Measurements from ENCODE around the gene TNFSF8.

The TNFSF8 gene

DNA sequence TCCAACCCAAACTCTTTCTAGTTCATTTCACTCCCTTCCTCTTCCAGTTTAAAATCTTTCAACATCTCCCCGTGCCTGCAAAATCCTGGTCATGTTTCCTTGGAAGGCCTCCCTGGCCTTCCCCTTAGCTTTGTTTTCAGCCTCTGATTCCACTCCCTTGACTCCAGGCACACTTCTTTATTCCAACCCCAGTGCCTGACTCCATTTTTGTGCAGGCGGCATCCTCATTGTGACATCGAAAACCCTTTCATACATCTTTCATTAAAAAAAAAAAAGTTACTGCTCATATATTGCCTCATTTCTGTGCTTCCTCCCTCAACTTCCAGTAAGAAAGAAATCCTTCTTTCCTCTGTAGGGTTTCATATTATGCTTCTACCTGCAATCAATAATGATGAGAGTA, 7.1 kb upstream of the TNFSF8 start:
- DNase-seq (ENCODE audit: extremely low read depth in 1 of 2, low read depth in 1 of 2), result no peak

DNA sequence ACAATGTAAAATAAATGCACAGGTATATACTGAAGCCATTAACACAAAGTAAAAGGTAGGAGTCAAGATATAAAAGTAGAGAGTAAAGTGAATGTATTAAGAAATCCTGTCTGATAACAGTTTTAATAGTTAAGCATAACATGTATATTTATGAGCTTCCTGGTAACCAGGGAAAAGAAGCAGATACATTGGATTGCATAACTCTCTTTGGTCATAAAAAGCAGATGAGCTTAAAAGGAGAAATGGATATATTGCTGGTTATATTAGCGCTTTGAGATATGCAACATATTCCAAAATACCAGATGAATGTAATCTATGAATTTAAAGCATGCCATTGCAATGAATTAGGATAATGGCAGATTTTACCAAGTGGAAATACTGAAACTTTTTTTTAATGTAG, 6.2 kb upstream of the TNFSF8 start:
- no peak for DNase-seq (ENCODE audit: extremely low read depth in 1 of 2, low read depth in 1 of 2)

DNA sequence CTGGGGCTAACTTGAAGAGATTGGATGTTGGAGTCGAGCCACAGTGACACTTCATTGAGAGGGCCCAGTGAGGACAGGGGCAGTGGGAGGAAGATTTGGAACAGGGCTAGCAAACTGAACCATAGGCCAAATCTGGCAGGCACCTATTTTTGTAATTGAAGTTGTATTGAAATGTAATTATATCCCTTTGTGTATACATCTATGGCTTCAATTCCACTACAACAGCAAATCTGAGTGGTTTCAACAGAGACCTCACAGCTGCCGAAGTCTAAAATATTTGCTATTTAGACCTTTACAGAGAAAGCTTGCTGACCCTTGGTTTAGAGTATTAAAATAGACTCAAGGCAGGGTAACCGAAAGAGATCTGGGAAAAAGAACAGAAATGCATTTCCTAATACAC, 4.7 kb upstream of the TNFSF8 start:
- no peak for DNase-seq (ENCODE audit: extremely low read depth in 1 of 2, low read depth in 1 of 2)

DNA sequence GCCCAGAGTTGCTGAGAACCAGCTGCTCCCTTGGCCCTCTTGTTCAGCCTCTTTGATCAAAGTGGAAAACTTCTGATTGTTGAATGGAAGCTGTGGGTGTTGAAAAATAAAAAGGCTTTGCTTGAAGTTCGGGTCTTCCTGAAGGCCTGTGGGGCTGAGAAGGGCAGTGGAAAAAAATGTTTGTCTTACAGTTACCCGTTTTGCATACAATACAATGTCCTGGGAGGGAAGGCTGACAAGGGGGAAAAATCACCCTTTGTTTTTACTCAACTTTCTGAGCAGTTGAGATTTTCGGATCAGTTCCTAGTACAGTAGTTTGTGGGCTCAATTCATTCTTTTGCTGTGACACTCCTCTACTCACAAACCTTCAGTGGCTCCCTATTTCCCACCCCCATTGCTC, 2.1 kb upstream of the TNFSF8 start:
- no peak for DNase-seq (ENCODE audit: extremely low read depth in 1 of 2, low read depth in 1 of 2)

DNA sequence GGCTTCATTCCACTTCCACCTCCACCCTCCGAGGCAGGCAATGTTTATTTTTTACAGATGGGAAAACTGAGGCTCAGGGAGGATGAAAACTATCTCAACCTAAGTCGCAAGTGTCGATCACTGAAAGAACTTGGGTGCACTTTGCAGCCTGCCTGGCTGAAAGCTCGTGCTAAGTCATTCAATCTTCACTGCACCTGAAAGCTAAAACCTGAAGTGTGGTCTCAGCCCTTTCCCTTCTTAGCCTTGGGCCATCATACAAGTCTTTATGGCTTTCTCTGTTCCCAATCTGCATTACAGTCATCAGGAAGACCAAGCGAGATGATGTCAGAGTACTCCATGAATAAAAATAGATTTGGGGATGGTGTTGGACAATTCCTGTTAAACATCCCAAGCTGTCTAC, 1.0 kb upstream of the TNFSF8 start:
- DNase-seq (ENCODE audit: extremely low read depth in 1 of 2, low read depth in 1 of 2), result no peak

DNA sequence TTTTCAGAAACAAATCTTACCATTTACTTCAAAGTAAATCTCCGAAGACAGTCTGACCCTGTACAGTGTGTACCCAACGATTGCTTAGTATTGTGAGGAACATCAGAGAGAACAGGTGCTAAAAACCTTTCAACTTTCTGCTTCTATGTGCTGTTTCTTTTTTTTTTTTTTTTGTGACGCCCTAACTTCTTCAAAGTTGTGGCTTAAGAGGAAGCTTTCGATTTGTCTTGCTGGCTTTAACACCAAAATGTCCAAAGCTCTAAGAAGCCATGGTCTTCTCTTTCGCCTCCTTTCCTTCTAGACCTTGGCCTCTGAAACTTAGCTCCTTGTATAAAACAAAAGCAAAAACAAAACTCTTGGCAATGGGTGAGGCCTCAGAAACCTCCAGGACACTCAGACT, 1.2 kb downstream of the TNFSF8 start:
- DNase-seq (ENCODE audit: extremely low read depth in 1 of 2, low read depth in 1 of 2), result no peak

DNA sequence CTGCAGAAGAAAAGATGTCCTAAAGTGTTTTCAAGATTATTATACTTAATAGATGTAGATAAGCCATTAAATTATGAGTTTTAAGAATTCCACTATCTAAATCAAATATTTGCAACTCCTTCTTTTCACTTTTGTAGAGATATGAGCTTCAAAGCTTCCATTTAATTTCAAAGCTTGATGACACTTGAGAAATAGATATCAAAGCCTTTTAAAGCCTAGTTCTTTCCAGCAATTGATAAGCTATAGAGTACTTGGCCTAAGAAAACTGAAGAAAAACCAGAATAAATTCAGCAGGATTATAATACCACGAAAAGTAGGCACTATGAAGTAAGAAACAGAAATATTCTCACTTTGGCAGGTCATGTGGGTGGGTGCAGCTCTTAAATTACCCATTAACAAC, 1.7 kb downstream of the TNFSF8 start:
- no peak for DNase-seq (ENCODE audit: extremely low read depth in 1 of 2, low read depth in 1 of 2)

DNA sequence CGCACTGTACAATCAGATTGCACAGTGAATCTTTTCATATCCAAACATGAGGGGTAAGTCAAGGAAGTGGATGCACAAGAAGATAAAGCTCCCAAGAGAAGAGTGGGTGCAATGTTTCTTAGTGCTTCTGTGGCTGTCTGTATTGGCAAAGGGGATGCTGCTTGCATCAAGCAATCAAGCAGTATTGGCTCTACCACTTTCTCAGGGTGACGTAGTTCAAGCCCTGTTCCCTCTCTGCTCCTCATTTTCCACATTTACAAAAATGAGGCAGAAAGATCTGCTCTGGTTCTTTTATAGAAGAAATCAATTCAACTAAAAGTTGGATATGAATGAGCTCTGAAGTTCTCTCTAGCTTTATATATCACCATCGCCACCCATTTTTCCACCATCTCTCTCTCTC, 2.3 kb downstream of the TNFSF8 start:
- no peak for DNase-seq (ENCODE audit: extremely low read depth in 1 of 2, low read depth in 1 of 2)

DNA sequence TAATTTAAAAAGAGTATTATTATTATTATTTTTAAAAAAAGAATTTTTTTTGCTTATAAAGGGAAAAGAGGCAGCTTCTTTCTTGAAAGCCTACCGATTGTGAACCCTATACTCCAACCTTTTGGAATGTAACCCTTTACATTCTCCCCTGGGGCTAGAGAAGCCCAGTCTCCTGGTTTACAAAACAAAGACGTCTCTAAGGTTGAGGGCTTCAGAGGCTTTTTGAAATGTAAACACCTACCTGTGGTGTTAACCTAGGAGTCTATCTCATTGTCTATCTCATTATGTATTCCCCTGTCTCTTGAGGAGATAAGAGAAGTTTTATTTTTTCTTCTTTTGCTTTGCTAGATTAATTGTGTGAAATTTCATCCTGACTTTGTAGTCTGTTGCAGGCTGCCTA, 4.7 kb downstream of the TNFSF8 start:
- DNase-seq (ENCODE audit: extremely low read depth in 1 of 2, low read depth in 1 of 2), result no peak

DNA sequence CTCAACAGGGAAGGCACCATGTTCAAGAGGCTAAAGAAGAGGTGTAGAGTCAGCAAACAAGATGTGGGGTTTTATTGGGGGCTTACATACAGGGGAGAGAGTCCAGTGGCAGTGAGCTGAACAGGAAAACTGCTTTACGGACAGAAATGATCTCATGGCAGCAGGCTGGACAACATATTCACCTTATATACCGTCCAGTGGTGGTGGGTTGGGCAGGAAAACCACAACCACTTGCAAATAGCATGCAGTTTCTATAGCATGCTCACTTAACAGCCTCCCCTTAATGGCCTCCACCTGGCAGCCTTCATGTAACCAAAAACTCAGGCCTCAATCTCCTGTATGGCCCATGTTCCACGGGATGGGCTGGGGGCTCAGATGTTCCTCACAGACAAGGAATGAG, 5.4 kb downstream of the TNFSF8 start:
- DNase-seq (ENCODE audit: extremely low read depth in 1 of 2, low read depth in 1 of 2), result no peak

DNA sequence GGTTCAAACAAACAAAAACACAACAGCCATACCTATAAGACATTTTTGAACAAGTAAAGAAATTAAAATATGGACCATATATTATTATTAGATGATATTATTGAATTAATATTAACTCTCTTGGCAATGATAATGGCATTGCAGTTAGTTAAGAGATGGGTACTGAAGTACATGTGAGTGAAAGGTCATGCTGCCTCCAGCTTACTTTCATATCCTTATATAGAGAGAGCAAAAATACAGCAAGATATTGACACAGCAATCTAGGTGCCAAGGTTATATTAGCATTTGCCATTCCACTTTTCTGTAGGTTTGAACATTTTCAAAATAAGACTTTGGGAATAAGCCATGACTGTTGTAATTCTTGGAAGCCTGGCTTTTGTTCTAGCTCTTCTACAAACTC, 6.1 kb downstream of the TNFSF8 start:
- no peak for DNase-seq (ENCODE audit: extremely low read depth in 1 of 2, low read depth in 1 of 2)

DNA sequence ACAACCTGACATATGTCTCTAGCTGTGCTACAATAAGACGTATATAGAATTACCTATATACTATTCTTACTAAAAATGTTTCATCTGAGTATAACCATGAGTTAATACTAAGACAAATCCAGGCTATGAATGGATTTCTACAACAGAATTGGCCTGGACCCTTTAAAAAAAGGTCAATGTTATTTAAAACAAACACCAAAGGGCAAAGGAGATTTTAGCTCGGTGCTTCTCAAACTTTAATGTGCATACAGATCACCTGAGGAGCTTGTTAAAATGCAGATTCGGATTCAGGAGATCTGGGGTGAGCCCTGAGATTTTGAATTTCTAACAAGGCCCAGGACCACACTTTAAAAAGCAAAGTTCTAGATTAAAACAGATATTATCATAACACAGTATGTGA, 6.5 kb downstream of the TNFSF8 start:
- DNase-seq (ENCODE audit: extremely low read depth in 1 of 2, low read depth in 1 of 2), result no peak

DNA sequence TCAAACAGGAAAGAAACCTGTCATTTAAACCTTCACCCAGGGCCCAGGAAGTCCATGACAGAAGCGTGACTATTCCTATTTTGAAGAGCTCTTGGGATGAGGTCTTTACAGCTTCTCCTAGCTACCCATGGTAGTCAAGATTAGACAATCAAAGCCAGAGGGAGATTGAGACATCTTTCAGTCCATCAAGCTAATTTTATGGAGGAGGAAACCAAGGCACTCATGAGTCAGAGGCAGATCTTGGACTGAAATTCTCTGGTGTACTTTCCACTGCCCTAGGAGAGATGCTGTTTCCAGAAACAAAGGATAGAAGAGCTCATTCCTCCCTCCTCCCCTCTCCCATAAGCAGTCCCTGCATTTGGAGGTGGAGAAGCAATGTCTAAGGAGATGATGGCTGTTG, 9.2 kb downstream of the TNFSF8 start:
- DNase-seq (ENCODE audit: extremely low read depth in 1 of 2, low read depth in 1 of 2), result no peak

DNA sequence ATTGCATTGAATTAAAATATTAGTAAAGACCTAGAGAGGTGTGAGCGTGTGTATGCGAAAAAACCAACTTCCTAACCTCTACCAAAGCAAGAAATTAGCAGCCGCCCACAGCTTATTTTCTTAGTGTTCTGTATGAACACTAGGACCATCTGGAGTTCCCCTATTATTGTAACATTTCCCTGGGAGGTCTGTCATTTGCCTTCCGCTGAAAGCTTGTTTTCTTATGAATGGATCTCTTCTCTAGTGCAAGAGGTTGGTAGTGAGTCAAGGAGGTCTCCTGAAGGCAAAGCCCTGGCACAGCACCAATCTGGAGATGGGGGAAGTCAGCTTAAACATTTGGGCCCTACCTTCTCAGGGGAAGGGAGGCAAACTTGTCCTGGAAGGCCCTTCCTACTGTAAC, 10.8 kb downstream of the TNFSF8 start:
- no peak for DNase-seq (ENCODE audit: extremely low read depth in 1 of 2, low read depth in 1 of 2)

DNA sequence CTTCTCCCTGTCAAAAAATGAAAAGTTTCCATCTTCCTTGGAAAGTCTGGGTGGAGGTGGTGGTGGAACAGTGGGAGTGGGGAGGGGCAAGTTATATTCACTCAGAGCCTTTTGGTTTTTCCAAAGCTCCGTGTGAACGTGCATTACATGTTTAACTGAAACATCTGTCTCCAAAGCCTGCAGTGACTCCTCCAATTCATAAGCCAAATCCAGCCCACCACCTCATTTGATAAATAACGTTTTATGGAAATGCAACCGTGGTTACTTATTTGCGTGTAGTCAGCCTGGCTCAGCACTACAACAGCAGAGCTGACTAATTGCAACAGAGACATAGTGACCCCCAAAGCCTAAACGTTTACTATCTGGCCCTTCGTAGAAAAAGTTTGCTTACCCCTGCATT, 13.9 kb downstream of the TNFSF8 start:
- no peak for DNase-seq (ENCODE audit: extremely low read depth in 1 of 2, low read depth in 1 of 2)

DNA sequence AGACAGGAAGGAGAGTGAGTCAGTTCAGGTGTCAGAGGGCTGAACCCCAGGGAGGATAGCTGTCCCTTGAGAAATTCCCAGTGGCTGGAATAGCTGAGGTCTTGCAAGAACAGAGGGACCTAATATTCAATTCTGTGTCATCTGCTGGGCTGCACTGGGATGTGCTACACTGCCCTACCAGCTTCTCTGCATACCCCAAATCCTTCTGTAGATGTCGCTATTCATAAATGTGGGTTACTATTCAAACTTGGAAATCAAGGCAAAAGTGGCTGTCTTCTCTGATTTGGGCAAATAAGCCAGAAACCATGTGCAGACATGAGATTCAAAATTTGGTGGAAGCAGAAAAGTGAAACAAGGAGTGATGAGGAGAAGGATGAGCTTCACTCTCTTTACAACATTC, 16.3 kb downstream of the TNFSF8 start:
- no peak for DNase-seq (ENCODE audit: extremely low read depth in 1 of 2, low read depth in 1 of 2)

DNA sequence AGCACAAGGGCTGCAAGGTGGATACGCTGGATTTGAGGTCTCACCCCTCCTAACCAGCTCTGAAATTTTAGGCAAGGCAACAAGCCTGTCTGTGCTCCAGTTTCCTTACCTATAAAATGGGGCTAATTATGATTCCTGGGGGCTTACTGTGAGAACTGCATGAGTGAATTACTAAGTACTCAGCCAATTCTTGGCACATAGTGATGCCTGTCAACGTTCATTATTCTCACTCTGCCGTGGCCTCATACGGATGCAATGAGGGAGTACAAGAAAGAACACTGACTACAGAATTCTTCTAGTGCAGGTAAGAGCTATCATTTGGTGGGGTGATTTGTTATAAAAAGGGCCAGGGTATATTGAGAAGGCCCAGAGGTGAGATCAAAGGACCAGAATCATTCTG, 16.7 kb downstream of the TNFSF8 start:
- DNase-seq (ENCODE audit: extremely low read depth in 1 of 2, low read depth in 1 of 2), result no peak

DNA sequence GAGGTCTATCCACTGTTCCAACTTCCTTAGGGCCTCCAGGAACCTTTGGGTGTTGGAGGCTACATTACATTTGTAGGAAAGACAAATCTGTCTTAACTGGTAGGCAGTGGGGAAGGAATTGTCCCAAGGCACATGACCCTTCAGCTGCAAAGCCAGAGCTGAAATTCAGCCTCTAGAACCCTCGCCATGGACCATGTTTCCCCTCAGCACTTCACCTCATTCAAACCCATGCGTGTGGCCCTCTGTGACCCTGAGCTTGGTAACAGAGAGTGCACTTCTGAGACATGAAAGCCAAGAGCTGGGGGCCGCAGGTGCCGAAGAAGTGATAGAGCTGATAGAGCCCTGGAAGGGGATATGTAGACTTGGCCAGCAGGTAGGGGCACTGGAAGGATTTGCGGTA, 17.2 kb downstream of the TNFSF8 start:
- no peak for DNase-seq (ENCODE audit: extremely low read depth in 1 of 2, low read depth in 1 of 2)

DNA sequence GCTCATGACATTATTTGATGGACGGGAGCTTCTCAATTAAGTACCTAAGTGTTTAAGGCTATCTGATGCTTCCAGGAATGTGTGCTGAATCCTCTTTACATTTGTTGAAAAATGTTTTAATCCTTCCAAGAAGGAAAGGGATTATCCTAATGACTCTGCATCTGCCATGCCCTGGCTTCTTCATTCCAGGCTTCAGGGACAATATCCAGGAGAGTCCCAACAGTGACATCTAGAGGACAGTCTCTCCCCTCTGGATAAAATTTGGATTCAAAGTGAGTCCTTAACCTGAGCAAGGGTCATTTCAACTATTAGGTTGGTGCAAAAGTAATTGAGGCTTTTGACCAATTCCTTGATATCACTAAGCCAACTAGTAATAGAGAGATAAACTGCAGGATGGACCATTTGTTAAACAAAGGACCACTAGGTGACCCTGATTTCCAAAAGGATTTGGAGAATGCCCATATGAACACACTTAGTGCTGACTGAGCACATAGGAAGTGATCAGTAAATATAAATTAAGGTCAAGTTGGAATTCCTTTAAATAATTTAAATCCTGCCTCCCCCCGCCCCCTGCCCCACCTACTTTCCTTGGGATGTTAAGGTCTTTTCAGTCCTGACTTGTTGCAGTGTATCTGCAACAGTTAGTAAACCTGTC, 19.1 kb downstream of the TNFSF8 start:
- no peak for DNase-seq (ENCODE audit: extremely low read depth in 1 of 2, low read depth in 1 of 2)

DNA sequence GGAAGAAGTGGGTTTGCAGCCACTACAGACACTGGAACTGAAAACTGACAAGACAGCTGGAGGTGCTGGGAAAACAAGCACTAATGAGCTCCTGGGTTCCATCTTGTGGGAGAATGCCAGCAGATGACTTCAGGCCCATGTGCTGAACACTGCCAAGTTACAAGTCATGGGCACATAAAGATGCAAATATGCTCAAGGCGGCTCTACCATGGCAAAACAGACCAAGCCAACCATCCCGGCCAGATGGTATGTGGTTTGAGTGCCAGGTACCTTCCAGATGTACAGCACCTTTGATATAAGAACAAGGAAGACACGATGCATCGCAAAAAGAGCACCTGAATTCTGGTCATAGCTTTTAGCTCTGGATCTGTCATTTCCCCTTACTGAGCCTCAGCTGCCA, 19.9 kb downstream of the TNFSF8 start:
- no peak for DNase-seq (ENCODE audit: extremely low read depth in 1 of 2, low read depth in 1 of 2)

DNA sequence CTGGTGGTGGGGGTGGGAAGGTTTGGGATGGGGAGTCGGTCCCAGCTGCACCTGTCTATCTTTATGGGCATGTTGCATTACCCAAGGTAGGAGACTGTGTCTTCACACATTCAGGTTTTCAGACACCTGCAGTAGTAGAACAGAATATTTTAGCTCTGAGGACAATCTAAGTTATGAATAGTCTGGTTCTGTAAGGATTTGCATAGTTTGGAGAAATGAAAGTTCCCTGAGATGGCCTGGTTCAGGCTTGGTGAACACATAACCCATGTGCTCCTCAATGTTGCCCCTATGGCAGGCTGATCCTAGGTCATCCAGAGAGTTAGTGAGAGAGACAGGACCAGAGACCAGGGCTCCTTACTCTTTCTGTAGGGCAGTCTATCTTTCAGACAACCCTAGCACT, 20.7 kb downstream of the TNFSF8 start:
- DNase-seq (ENCODE audit: extremely low read depth in 1 of 2, low read depth in 1 of 2), result no peak

DNA sequence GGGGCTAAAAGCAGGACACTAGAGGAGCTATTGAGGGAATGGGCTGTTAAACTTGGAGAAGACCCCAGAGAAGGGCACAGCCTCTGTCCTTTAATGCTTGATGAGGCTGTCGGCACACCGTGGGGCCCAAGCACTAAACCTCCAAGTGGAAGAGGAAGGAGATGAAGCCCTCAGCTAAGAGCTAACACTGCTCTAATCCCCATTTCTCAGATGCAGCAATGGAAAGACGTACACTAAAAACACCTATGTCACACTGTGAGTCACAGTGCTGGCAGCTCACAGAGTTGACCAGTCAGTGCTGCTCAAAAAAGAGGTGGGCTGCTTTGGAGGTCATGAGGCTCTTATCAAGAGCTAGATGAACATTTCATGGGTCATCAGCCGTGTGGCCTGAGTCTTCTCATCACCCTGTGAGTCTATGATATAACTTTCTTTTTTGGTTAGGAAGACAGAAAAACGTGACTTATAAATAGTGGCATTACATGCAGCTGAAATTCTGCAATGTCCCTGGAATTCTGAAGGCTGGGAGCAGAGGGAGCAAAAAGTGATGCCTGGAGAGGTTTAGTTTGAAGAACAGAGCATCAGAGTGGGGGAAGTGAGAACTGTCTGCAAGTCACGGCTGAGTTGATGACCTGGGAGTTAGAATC, 21.5 kb downstream of the TNFSF8 start:
- no peak for DNase-seq (ENCODE audit: extremely low read depth in 1 of 2, low read depth in 1 of 2)

DNA sequence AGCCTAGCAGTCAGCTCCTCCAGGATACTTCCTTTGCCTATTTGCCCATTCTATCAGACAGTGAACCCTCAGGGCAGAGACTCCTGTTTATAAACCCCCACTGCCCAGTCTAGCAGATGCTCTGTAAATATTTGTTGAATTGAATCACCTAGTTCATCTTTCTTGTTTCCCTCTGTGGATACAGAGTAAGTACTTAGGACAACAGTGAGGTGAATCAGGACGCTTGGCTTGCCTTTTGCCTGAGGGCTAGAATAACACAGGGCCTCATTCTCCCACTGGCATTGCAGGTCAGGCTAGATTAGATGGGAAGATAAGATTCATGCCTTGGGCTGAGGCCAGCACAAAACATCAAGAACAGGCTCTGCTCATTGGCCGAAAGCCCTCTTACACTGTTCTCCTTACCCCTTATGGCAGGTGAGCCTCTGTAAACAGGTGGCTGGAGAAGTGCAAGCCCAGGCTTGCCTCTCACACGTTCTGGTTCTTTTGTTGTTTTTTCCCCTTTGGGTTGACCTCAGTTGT, 22.2 kb downstream of the TNFSF8 start:
- DNase-seq (ENCODE audit: extremely low read depth in 1 of 2, low read depth in 1 of 2), result no peak

All from activated CD8-positive, alpha-beta memory T cell treated with anti-CD3 and anti-CD28 coated beads for 1 hour (primary cell).